MCF 10A (cell line): Measurements from ENCODE around the gene NFE2L2. TPM values are rescaled to one million over a fixed set of nuclear protein-coding genes. Genes with fewer than 3 reads are reported as not detected.

Experiments
- BruUV-seq: library from RNA; stranded (reverse); fragments of 400-500 nt; replicated peaks from 2 replicates; lab custom pipeline; 2021; lab: Mats Ljungman, UMichigan
- CTCF ChIA-PET: fragments of 300-600 bp; sonication (Branson Sonifier 250); formaldehyde crosslinking; extraction: SDS; loops from one replicate; lab custom pipeline; 2021; ENCODE audit warnings: antibody characterized with exemption, inconsistent platforms; lab: Yijun Ruan, JAX
- POLR2A ChIA-PET: fragments of 300-600, 350-650 bp; sonication (Branson Sonifier 250); formaldehyde crosslinking; extraction: SDS; loops from one replicate; lab custom pipeline; 2020; ENCODE audit warnings: antibody characterized with exemption, inconsistent platforms; lab: Yijun Ruan, JAX
- DNase-seq: peaks from one replicate; pipeline ENCODE4 v3.0.0-alpha.2; 2018; ENCODE audit not compliant: unreplicated experiment
- H3K27ac Mint-ChIP-seq: one replicate; pipeline ENCODE4 v1.8.0; 2022; ENCODE audit warnings: mild to moderate bottlenecking, low read depth, mixed read lengths; ENCODE audit not compliant: unreplicated experiment
- H3K27me3 Mint-ChIP-seq: one replicate; pipeline ENCODE4 v1.8.0; 2022; ENCODE audit warnings: mixed read lengths; ENCODE audit not compliant: insufficient read depth, unreplicated experiment
- H3K36me3 Mint-ChIP-seq: one replicate; pipeline ENCODE4 v1.8.0; 2022; ENCODE audit warnings: mild to moderate bottlenecking, moderate library complexity, mixed read lengths; ENCODE audit not compliant: insufficient read depth, unreplicated experiment
- H3K4me1 Mint-ChIP-seq: one replicate; pipeline ENCODE4 v1.8.0; 2022; ENCODE audit warnings: mixed read lengths; ENCODE audit not compliant: insufficient read depth, unreplicated experiment
- H3K4me3 Mint-ChIP-seq: one replicate; pipeline ENCODE4 v1.8.0; 2022; ENCODE audit warnings: mild to moderate bottlenecking, moderate library complexity, mixed read lengths; ENCODE audit not compliant: unreplicated experiment
- H3K9me3 Mint-ChIP-seq: one replicate; pipeline ENCODE4 v1.8.0; 2022; ENCODE audit warnings: mixed read lengths; ENCODE audit not compliant: unreplicated experiment
- intact Hi-C: fragments of 100-400 bp; cut with micrococcal nuclease; formaldehyde crosslinking; loops from 2 replicates; pipeline ENCODE4 v1.14.1; 2022
- total RNA-seq: library from RNA; stranded (reverse); gene quantifications from 2 replicates; pipeline ENCODE4 v1.2.3, GENCODE V29; 2022
- TF ChIP-seq, protein P1 (sequence below): fragments of 200-600 bp; IDR thresholded peaks from one replicate; pipeline ENCODE4 v1.8.0; 2022; ENCODE audit warnings: antibody characterized with exemption, mild to moderate bottlenecking; ENCODE audit not compliant: unreplicated experiment

The NFE2L2 gene
- total RNA-seq, 1 experiment from 2014 or later = 180 TPM

DNA sequence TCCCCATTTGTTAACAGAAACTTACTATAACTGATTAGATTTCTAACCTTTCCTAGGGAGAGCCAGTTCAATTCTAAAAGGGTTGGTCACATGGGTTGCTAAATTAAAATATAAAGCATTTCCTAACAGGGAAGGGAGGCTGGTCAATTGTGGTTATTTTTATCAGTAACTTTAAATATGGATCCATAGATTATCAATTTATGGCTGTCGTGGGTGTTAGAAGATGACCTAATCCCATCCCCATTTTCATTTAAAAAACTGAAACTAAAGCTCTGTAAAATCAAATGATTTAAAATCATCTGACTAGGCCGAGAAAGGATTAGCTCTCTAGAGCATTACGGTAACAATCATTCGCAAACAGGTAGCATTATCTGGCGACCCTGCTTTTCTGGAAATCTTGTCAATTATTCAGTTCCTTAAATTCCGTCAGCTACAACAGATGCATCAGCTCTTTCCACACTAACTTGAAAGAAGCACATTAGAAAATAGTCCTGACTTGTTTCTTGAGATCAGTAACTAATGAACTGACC lies 52.9 kb downstream of the NFE2L2 start:
- TF ChIP-seq, protein P1, sequence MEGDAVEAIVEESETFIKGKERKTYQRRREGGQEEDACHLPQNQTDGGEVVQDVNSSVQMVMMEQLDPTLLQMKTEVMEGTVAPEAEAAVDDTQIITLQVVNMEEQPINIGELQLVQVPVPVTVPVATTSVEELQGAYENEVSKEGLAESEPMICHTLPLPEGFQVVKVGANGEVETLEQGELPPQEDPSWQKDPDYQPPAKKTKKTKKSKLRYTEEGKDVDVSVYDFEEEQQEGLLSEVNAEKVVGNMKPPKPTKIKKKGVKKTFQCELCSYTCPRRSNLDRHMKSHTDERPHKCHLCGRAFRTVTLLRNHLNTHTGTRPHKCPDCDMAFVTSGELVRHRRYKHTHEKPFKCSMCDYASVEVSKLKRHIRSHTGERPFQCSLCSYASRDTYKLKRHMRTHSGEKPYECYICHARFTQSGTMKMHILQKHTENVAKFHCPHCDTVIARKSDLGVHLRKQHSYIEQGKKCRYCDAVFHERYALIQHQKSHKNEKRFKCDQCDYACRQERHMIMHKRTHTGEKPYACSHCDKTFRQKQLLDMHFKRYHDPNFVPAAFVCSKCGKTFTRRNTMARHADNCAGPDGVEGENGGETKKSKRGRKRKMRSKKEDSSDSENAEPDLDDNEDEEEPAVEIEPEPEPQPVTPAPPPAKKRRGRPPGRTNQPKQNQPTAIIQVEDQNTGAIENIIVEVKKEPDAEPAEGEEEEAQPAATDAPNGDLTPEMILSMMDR = no peak
- H3K27me3 Mint-ChIP-seq = no peaks in the 10 kb centered on the region
- H3K27ac Mint-ChIP-seq = peak overlapping the region; percentile 100
- no peak for DNase-seq
- H3K4me1 Mint-ChIP-seq = peaks cover 11% of the 10 kb centered on the region
- ChIA-PET POLR2A (interaction anchor here (0.6 to 5.0 kb wide), 30 partner anchors 10 to 1147 kb away, joined by 3 to 139 read pairs (median 7); partner anchors contain the start of genes AGPS and NFE2L2), CTCF (interaction anchor here (0.6 to 1.0 kb wide), 5 partner anchors 13 to 53 kb away, joined by 3 to 5 read pairs (median 3); no protein-coding TSS in a partner anchor)
- peak overlapping the region; percentile 91 for H3K4me3 Mint-ChIP-seq
- TSS peak; percentile 94 for BruUV-seq
- intact Hi-C loops = loop anchor here (1.0 to 5.0 kb wide), 3 partner anchors 39 to 121 kb away; no protein-coding TSS in a partner anchor
- H3K9me3 Mint-ChIP-seq = no peaks in the 10 kb centered on the region
- peaks cover 50% of the 10 kb centered on the region for H3K36me3 Mint-ChIP-seq

DNA sequence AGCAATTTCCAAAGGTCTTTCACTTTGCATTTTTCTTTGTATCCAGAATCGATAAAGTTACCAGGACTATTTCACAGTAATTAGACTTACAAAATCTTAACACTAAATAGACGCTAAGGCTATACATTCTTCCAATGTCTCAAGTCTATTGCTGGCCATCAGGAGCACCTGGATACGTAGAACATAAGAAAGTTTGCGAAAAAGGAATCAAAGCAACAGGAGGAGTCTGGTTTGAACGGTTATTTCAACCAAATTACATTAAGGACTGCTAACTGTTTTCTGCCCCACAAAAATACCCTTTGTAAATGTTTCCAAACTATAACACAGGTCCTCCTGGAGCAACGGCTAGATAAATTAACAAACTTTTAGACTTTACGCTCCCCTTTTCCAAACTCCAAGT lies 53.4 kb downstream of the NFE2L2 start:
- DNase-seq = no peak
- BruUV-seq = no TSS peak
- H3K36me3 Mint-ChIP-seq = peaks cover 45% of the 10 kb centered on the region
- TF ChIP-seq, protein P1 = no peak
- intact Hi-C loops = loop anchor here (1.0 to 5.0 kb wide), 2 partner anchors 47 to 121 kb away; no protein-coding TSS in a partner anchor
- ChIA-PET POLR2A (interaction anchor here (0.6 to 5.0 kb wide), 27 partner anchors 11 to 482 kb away, joined by 3 to 139 read pairs (median 8); partner anchors contain the start of genes AGPS and NFE2L2), CTCF (interaction anchor here (0.6 to 1.0 kb wide), 5 partner anchors 13 to 52 kb away, joined by 3 to 5 read pairs (median 3); no protein-coding TSS in a partner anchor)
- peak overlapping the region; percentile 100 for H3K27ac Mint-ChIP-seq
- no peaks in the 10 kb centered on the region for H3K27me3 Mint-ChIP-seq
- peak overlapping the region; percentile 91 for H3K4me3 Mint-ChIP-seq
- no peaks in the 10 kb centered on the region for H3K9me3 Mint-ChIP-seq
- H3K4me1 Mint-ChIP-seq = peaks cover 7% of the 10 kb centered on the region

DNA sequence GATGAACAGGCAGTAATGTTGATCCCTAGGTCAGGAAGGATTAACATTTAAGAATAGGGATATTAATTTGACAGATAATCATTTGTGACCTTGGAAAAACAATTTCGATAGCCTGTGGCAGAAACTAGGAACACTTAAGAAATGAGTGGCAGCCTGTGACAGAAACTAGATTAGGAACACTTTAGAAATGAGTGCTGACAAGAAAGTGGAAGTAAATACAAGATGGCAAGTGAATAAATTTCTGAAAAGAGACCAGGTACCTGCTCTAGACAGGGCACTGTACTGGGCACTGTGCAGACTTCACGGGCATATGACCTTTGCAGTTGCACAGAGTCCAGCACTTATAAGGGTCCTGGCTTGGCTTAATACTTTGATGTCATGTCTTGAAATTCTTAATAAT lies 57.4 kb downstream of the NFE2L2 start:
- intact Hi-C loops = no loop called here
- no peaks in the 10 kb centered on the region for H3K27me3 Mint-ChIP-seq
- DNase-seq = no peak
- H3K4me3 Mint-ChIP-seq = no peak overlapping the region
- ChIA-PET CTCF (no interaction called here), POLR2A (interaction anchor here (0.9 kb wide), 1 partner anchor 30 kb away, joined by 3 read pairs; no protein-coding TSS in a partner anchor)
- H3K4me1 Mint-ChIP-seq = no peaks in the 10 kb centered on the region
- peaks cover 14% of the 10 kb centered on the region for H3K36me3 Mint-ChIP-seq
- H3K27ac Mint-ChIP-seq = no peak overlapping the region
- H3K9me3 Mint-ChIP-seq = no peaks in the 10 kb centered on the region
- BruUV-seq = no TSS peak
- TF ChIP-seq, protein P1 = no peak

DNA sequence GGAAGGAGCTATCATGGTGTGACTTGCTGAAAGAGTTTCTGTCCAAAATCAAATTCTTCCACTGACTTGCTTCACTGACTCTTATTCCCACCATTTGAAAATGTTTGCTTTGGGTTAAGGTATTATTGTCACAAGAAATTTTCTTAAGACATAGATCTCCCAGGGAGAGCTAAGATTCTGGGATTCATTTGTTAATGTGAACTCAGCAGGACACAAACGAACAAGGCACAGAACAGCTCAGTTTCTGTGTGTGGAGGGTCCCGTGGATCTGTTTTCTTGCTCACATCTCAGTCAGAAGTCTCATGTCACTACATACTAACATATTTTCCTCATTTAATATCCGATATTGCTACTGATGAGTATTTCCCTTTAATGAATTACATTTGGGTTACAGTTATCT lies 60.1 kb downstream of the NFE2L2 start:
- CTCF ChIA-PET = interaction anchor here (0.6 to 1.0 kb wide), 3 partner anchors 14 to 60 kb away, joined by 3 read pairs; partner anchors contain the start of gene NFE2L2
- Mint-ChIP-seq H3K27ac (no peak overlapping the region), H3K4me1 (no peaks in the 10 kb centered on the region), H3K27me3 (no peaks in the 10 kb centered on the region), H3K9me3 (no peaks in the 10 kb centered on the region), H3K4me3 (no peak overlapping the region), H3K36me3 (peaks cover 6% of the 10 kb centered on the region)
- intact Hi-C loops = no loop called here
- DNase-seq = no peak
- TF ChIP-seq, protein P1 = no peak
- BruUV-seq = no TSS peak
- POLR2A ChIA-PET = interaction anchor here (0.5 to 8.0 kb wide), 3 partner anchors 8 to 133 kb away, joined by 4 to 61 read pairs (median 4); partner anchors contain the start of gene HNRNPA3
